HL-60 (cell line): Measurements from ENCODE around the gene PTPRN2.

Source experiments
- DNase-seq, 2 experiments: peaks; one replicate each; pipeline ENCODE4 v3.0.0-alpha.2; 2010 to 2020; ENCODE audit warnings: low read depth in 1 of 2, low spot score in 1 of 2
- H3K27ac ChIP-seq: fragments of 250-450 bp; sonication (Bioruptor Pico); replicated peaks from 2 replicates; pipeline ENCODE4 v1.5.1; 2020; ENCODE audit warnings: mild to moderate bottlenecking, moderate library complexity
- H3K27me3 ChIP-seq: fragments of 250-450 bp; sonication (Bioruptor Pico); 2 replicates; pipeline ENCODE4 v1.5.1; 2021; ENCODE audit warnings: mild to moderate bottlenecking, moderate library complexity; ENCODE audit not compliant: insufficient read depth, poor library complexity, severe bottlenecking
- H3K4me3 ChIP-seq: replicated peaks from 2 replicates; pipeline ENCODE4 v1.5.1; 2011; ENCODE audit warnings: mild to moderate bottlenecking, control low read depth, low read length; ENCODE audit not compliant: insufficient read depth
- CTCF ChIP-seq: IDR thresholded peaks from one replicate; pipeline ENCODE4 v1.5.1; 2011; ENCODE audit warnings: low read length, control low read depth, inconsistent platforms; ENCODE audit not compliant: insufficient read depth
- GABPA ChIP-seq: IDR thresholded peaks from 2 replicates; pipeline ENCODE4 v1.6.1; 2012; ENCODE audit warnings: low read depth
- POLR2AphosphoS5 ChIP-seq: IDR thresholded peaks from 2 replicates; pipeline ENCODE4 v1.6.1; 2012; ENCODE audit warnings: low read depth
- REST ChIP-seq: IDR thresholded peaks from 2 replicates; pipeline ENCODE4 v1.6.1; 2012; ENCODE audit warnings: low read depth; ENCODE audit not compliant: insufficient replicate concordance
- SPI1 ChIP-seq: IDR thresholded peaks from 2 replicates; pipeline ENCODE4 v1.6.1; 2012; ENCODE audit warnings: low read depth, mild to moderate bottlenecking, borderline replicate concordance

PTPRN2 gene

GRCh38 chr7:158395780-158396278 lies 191.8 kb downstream of the PTPRN2 start:
- H3K27me3 ChIP-seq: no peaks in the 10 kb centered on the region
- no peak overlapping the region for H3K4me3 ChIP-seq
- DNase-seq: no peak
- H3K27ac ChIP-seq: no peak overlapping the region
- TF ChIP-seq CTCF: no peak
- TF ChIP-seq REST: no peak

DNA sequence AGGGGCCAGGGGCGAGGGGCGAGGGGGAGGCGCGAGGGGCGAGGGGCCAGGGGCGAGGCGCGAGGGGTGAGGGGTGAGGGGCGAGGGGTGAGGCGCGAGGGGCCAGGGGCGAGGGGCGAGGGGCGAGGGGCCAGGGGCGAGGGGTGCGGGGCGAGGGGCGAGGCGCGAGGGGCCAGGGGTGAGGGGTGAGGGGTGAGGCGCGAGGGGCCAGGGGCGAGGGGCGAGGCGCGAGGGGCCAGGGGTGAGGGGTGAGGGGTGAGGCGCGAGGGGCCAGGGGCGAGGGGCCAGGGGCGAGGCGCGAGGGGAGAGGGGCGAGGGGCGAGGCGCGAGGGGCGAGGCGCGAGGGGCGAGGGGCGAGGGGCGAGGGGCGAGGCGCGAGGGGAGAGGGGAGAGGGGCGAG lies 192.3 kb downstream of the PTPRN2 start:
- TF ChIP-seq SPI1: no peak
- no peak for TF ChIP-seq CTCF
- no peak for TF ChIP-seq GABPA
- TF ChIP-seq REST: no peak
- no peak for TF ChIP-seq POLR2AphosphoS5
- no peak for DNase-seq
- no peak overlapping the region for H3K27ac ChIP-seq
- no peaks in the 10 kb centered on the region for H3K27me3 ChIP-seq
- no peak overlapping the region for H3K4me3 ChIP-seq

GRCh38 chr7:158394936-158395335 lies 192.7 kb downstream of the PTPRN2 start:
- no peak for DNase-seq
- Histone ChIP-seq H3K27ac (no peak overlapping the region), H3K4me3 (no peak overlapping the region), H3K27me3 (no peaks in the 10 kb centered on the region)
- TF ChIP-seq CTCF (peak; percentile 3), SPI1 (no peak)

- Histone ChIP-seq H3K27ac (no peak overlapping the region), H3K4me3 (no peak overlapping the region), H3K27me3 (no peaks in the 10 kb centered on the region)
- TF ChIP-seq CTCF: no peak
- no peak for TF ChIP-seq REST
- DNase-seq: no peak
Observed at GRCh38 chr7:158393926-158394625, 193.5 kb downstream of the PTPRN2 start.
